Measurements from ENCODE around the gene FKBP11. TPM values are rescaled to one million over a fixed set of nuclear protein-coding genes. Genes with fewer than 3 reads are reported as not detected.

FKBP11 gene
- total and polyA plus RNA-seq, 2 donors = 8.3 to 36.7 TPM

DNA sequence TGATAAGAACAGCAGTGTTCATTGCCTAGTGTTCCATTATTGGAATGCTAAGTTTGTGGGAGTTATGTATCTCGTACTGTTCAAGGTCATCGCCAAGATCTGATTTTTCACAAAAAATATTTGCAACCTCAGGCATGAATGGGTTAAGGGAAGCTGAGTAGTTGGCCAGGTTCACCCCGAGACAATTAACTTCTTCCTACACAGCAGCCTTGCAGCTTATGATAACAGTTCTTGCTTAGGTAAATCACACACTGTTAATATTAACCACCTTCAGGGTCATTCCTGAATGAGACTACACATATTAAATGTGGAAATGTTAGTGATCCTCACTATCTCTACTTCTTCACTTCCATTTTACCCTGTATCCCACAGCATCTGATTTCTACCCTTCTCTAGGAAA, 18.0 kb downstream of the FKBP11 start:
- Histone ChIP-seq H3K9me3 (ENCODE audit: control insufficient read depth in 2 of 2, insufficient read depth in 1 of 2, low read length in 1 of 2) (no peaks in the 10 kb centered on the region), H3K4me1 (ENCODE audit: control insufficient read depth in 2 of 2, insufficient read depth in 2 of 2, low read length in 2 of 2) (peaks cover 2 to 6% of the 10 kb centered on the region in 2 donors), H3K4me3 (ENCODE audit: low read length in 2 of 2) (no peak overlapping the region), H3K27me3 (ENCODE audit: control insufficient read depth in 2 of 2, insufficient read depth in 1 of 2, low read length in 1 of 2) (peaks cover 3 to 32% of the 10 kb centered on the region in 2 donors), H3K27ac (ENCODE audit: low read depth in 1 of 2, low read length in 1 of 2) (no peak overlapping the region), H3K36me3 (ENCODE audit: control insufficient read depth in 2 of 2, insufficient read depth in 2 of 2, low read length in 1 of 2) (no peaks in the 10 kb centered on the region)
- no peak for DNase-seq (ENCODE audit: low read depth in 6 of 9, low spot score in 9 of 9)
- WGBS = 70% methylated on average over 3 of the region's 3 CpGs

DNA sequence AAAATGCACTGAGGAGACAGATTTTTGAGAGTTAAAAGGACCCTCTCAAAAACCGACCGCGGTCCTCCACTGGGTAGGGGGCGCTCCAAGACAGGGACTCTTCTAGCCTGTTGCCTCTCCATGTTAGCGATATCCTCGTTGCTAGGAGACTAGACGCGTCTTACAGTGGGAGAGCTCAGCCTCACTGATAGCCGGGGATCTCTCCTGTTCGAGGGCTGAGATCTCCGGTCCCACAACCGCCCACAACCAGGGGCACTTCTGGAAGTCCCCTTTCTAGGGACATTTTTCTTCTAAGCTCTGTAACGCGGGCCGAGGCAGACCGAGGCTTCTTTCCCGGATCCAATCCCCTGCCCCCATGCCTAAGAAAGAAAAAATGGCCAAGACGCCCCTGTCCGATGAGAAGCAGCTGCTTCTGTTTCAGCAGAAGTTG, 21.3 kb downstream of the FKBP11 start:
- no peak overlapping the region for H3K27ac ChIP-seq (ENCODE audit: low read depth in 1 of 2, low read length in 1 of 2)
- 1% methylated on average over 19 of the region's 19 CpGs for WGBS

DNA sequence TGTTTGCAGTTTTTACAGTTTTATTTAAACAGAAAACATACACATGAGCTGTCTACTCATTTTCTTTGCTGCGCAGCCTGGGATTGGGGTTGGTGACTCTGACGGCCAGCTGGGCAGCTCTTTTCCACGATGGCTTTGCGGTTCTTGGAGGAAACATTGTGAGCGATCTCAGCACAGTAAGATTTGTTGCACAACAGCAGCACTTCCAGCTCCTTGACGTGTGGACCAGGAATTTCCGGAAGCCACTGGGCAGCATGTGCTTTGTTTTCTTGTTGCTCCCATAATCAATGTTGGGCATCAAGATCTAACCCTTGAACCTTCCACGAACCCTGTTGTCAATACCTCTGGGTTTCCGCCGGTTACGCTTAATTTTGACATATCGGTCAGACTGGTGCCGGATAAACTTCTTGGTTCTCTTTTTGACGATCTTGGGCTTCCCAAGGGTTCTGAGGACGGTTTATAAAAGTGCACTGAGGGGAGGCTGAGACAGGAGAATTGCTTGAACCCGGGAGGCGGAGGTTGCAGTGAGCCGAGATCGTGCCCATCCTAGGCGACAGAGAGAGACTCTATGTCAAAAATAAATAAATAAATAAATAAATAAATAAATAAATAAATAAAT, 21.8 kb downstream of the FKBP11 start:
- 42% methylated on average over 20 of the region's 20 CpGs for WGBS

More for the DNA sequence above, 21.3 kb downstream of the FKBP11 start:
- no peaks in the 10 kb centered on the region for H3K36me3 ChIP-seq (ENCODE audit: control insufficient read depth in 2 of 2, insufficient read depth in 2 of 2, low read length in 1 of 2)
- peak in 8 of 9 donors; percentile 39 to 90 (median 79) for DNase-seq (ENCODE audit: low read depth in 6 of 9, low spot score in 9 of 9)
- H3K4me1 ChIP-seq (ENCODE audit: control insufficient read depth in 2 of 2, insufficient read depth in 2 of 2, low read length in 2 of 2) = peaks cover 2 to 6% of the 10 kb centered on the region in 2 donors
- peaks cover 3 to 36% of the 10 kb centered on the region in 2 donors for H3K27me3 ChIP-seq (ENCODE audit: control insufficient read depth in 2 of 2, insufficient read depth in 1 of 2, low read length in 1 of 2)
- no peaks in the 10 kb centered on the region for H3K9me3 ChIP-seq (ENCODE audit: control insufficient read depth in 2 of 2, insufficient read depth in 1 of 2, low read length in 1 of 2)
- H3K4me3 ChIP-seq (ENCODE audit: low read length in 2 of 2) = peak overlapping the region; percentile 20 to 34

DNA sequence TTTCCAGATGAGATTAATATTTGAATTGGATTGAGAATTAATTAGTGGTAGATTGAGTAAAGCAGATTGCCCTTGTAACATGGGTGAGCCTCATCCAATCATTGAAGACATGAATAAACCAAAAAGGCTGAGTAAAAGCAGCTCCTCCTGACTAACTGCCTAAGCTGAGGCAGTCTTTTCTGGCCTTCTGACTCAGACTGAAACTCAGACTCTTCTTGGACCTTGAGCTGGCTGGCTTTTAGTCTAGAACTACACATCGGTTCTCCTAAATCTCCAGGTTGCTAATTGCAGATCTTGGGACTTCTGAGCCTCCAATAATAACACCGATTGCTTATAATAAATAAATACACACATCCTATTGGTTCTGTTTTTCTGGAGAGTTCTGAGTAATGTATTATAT, 24.0 kb downstream of the FKBP11 start:
- H3K4me3 ChIP-seq (ENCODE audit: low read length in 2 of 2) = no peak overlapping the region
- H3K36me3 ChIP-seq (ENCODE audit: control insufficient read depth in 2 of 2, insufficient read depth in 2 of 2, low read length in 1 of 2) = no peaks in the 10 kb centered on the region
- peaks cover 2 to 6% of the 10 kb centered on the region in 2 donors for H3K4me1 ChIP-seq (ENCODE audit: control insufficient read depth in 2 of 2, insufficient read depth in 2 of 2, low read length in 2 of 2)
- no peaks in the 10 kb centered on the region for H3K9me3 ChIP-seq (ENCODE audit: control insufficient read depth in 2 of 2, insufficient read depth in 1 of 2, low read length in 1 of 2)
- no peak for DNase-seq (ENCODE audit: low read depth in 6 of 9, low spot score in 9 of 9)
- 97% methylated on average over 2 of the region's 2 CpGs for WGBS
- no peak overlapping the region for H3K27ac ChIP-seq (ENCODE audit: low read depth in 1 of 2, low read length in 1 of 2)
- peaks cover 3 to 35% of the 10 kb centered on the region in 2 donors for H3K27me3 ChIP-seq (ENCODE audit: control insufficient read depth in 2 of 2, insufficient read depth in 1 of 2, low read length in 1 of 2)

More for the DNA sequence above, 21.8 kb downstream of the FKBP11 start:
- Histone ChIP-seq H3K27me3 (ENCODE audit: control insufficient read depth in 2 of 2, insufficient read depth in 1 of 2, low read length in 1 of 2) (peaks cover 3 to 40% of the 10 kb centered on the region in 2 donors), H3K27ac (ENCODE audit: low read depth in 1 of 2, low read length in 1 of 2) (no peak overlapping the region), H3K36me3 (ENCODE audit: control insufficient read depth in 2 of 2, insufficient read depth in 2 of 2, low read length in 1 of 2) (no peaks in the 10 kb centered on the region), H3K4me3 (ENCODE audit: low read length in 2 of 2) (no peak overlapping the region), H3K4me1 (ENCODE audit: control insufficient read depth in 2 of 2, insufficient read depth in 2 of 2, low read length in 2 of 2) (peaks cover 2 to 6% of the 10 kb centered on the region in 2 donors), H3K9me3 (ENCODE audit: control insufficient read depth in 2 of 2, insufficient read depth in 1 of 2, low read length in 1 of 2) (no peaks in the 10 kb centered on the region)
- DNase-seq (ENCODE audit: low read depth in 6 of 9, low spot score in 9 of 9) = no peak

DNA sequence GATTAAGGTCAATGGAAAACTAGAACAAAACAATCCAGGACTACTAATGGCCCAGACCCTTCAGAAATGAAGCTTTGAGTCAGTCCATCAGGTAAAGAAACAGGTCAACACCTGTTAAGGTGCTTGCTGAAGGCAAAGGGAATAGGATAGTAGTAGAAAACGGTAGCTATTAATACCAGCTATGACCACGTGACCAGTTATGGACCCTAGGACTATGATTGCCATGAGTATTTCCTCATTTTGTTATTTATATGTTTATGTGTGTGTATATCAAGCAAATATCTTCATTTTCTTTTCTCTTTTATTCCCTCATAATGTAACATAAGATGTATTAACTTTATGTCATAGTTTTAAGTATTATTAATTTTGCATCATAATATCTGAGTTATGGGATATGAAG, 25.6 kb downstream of the FKBP11 start:
- H3K4me3 ChIP-seq (ENCODE audit: low read length in 2 of 2) = no peak overlapping the region
- 78% methylated on average over 2 of the region's 2 CpGs for WGBS
- no peak overlapping the region for H3K27ac ChIP-seq (ENCODE audit: low read depth in 1 of 2, low read length in 1 of 2)
- H3K27me3 ChIP-seq (ENCODE audit: control insufficient read depth in 2 of 2, insufficient read depth in 1 of 2, low read length in 1 of 2) = peaks cover 0 to 24% of the 10 kb centered on the region in 2 donors
- peaks cover 2 to 6% of the 10 kb centered on the region in 2 donors for H3K4me1 ChIP-seq (ENCODE audit: control insufficient read depth in 2 of 2, insufficient read depth in 2 of 2, low read length in 2 of 2)
- H3K9me3 ChIP-seq (ENCODE audit: control insufficient read depth in 2 of 2, insufficient read depth in 1 of 2, low read length in 1 of 2) = no peaks in the 10 kb centered on the region
- no peak for DNase-seq (ENCODE audit: low read depth in 6 of 9, low spot score in 9 of 9)
- no peaks in the 10 kb centered on the region for H3K36me3 ChIP-seq (ENCODE audit: control insufficient read depth in 2 of 2, insufficient read depth in 2 of 2, low read length in 1 of 2)

DNA sequence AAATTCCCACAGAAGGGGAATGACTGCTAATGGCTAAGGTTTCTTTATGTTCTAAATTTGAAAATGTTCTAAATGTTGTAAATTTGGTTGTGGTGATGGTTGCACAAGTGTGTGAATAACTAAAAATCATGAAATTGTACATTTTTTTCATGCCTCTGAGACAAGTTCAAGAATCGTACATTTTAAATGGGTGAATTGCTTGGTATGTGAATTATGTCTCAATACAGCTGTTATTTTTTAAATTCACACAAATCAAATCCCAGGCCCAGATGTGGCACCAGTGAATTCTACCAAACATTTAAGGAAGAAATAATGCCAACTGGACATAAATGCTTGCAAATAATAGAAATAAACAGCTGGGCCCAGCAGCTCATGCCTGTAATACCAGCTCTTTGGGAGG, 31.0 kb downstream of the FKBP11 start:
- Histone ChIP-seq H3K4me1 (ENCODE audit: control insufficient read depth in 2 of 2, insufficient read depth in 2 of 2, low read length in 2 of 2) (peaks cover 0 to 10% of the 10 kb centered on the region in 2 donors), H3K36me3 (ENCODE audit: control insufficient read depth in 2 of 2, insufficient read depth in 2 of 2, low read length in 1 of 2) (no peaks in the 10 kb centered on the region), H3K4me3 (ENCODE audit: low read length in 2 of 2) (no peak overlapping the region), H3K27ac (ENCODE audit: low read depth in 1 of 2, low read length in 1 of 2) (no peak overlapping the region), H3K9me3 (ENCODE audit: control insufficient read depth in 2 of 2, insufficient read depth in 1 of 2, low read length in 1 of 2) (no peaks in the 10 kb centered on the region), H3K27me3 (ENCODE audit: control insufficient read depth in 2 of 2, insufficient read depth in 1 of 2, low read length in 1 of 2) (peaks cover 9 to 41% of the 10 kb centered on the region in 2 donors)
- no peak for DNase-seq (ENCODE audit: low read depth in 6 of 9, low spot score in 9 of 9)
- 91% methylated on average over 1 of the region's 1 CpG for WGBS

DNA sequence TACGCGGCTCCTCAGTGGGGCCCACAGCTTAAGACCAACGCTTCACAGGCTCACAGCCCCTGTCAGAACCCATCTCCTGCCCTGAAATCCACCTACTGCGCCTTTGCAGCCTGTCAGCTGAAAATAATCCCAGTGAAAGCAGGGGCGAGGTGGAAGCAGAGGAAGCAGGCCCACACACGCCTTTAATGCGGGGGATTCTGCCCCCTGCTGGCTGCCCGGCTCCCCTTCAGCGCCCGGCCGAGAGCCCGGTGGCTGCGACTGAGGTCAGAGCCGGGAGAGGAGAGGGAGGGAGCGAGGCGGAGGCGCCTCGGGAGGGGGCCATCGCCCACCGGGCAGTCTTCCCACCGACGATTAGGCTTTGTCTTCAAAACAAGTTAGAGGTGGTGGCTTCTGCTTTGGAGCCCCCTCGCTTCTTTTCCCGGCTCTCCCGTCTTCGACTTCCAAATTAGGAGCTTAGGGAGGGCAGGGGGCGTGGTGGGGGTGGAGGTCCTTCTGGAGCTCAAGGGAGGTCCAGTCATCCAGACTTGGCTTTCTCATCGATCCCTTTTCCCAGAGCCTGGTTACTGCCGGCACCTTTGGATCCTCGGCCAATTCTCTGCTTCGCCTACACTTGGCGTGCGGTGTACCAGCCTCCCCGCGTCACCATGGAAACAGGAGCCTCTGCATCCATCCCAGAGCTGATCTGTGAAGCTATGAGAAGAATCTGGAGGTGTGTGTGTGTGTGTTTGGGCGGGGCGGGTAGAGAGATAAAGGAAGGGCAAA, 34.5 kb downstream of the FKBP11 start:
- 11% methylated on average over 37 of the region's 37 CpGs for WGBS
- H3K27ac ChIP-seq (ENCODE audit: low read depth in 1 of 2, low read length in 1 of 2) = no peak overlapping the region
- peaks cover 9 to 37% of the 10 kb centered on the region in 2 donors for H3K27me3 ChIP-seq (ENCODE audit: control insufficient read depth in 2 of 2, insufficient read depth in 1 of 2, low read length in 1 of 2)
- no peaks in the 10 kb centered on the region for H3K36me3 ChIP-seq (ENCODE audit: control insufficient read depth in 2 of 2, insufficient read depth in 2 of 2, low read length in 1 of 2)
- DNase-seq (ENCODE audit: low read depth in 6 of 9, low spot score in 9 of 9) = peak in 7 of 9 donors; percentile 32 to 75 (median 48)
- no peaks in the 10 kb centered on the region for H3K9me3 ChIP-seq (ENCODE audit: control insufficient read depth in 2 of 2, insufficient read depth in 1 of 2, low read length in 1 of 2)
- H3K4me3 ChIP-seq (ENCODE audit: low read length in 2 of 2) = no peak overlapping the region
- H3K4me1 ChIP-seq (ENCODE audit: control insufficient read depth in 2 of 2, insufficient read depth in 2 of 2, low read length in 2 of 2) = peaks cover 0 to 10% of the 10 kb centered on the region in 2 donors

DNA sequence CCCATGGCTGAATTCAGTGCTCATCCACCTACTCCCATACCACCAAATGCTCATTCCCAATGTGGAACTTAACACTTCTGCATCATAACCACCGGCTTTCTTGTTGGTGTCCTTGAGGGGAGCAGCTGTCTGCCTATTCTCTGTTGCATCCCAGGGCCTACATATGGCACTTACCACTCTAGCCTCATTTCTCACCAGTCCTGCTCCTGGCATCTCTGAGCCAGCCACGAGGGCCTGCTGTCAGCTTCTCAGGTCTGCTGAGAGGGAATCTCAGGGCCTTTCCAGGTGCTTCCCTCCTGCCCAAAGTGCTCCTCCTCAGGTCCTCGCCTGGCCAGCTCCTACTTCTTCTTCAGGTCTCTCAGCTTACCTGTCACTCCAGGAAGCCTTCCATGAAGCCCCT, 35.6 kb downstream of the FKBP11 start:
- Histone ChIP-seq H3K27me3 (ENCODE audit: control insufficient read depth in 2 of 2, insufficient read depth in 1 of 2, low read length in 1 of 2) (peaks cover 9 to 37% of the 10 kb centered on the region in 2 donors), H3K4me3 (ENCODE audit: low read length in 2 of 2) (no peak overlapping the region), H3K9me3 (ENCODE audit: control insufficient read depth in 2 of 2, insufficient read depth in 1 of 2, low read length in 1 of 2) (no peaks in the 10 kb centered on the region), H3K36me3 (ENCODE audit: control insufficient read depth in 2 of 2, insufficient read depth in 2 of 2, low read length in 1 of 2) (no peaks in the 10 kb centered on the region), H3K27ac (ENCODE audit: low read depth in 1 of 2, low read length in 1 of 2) (no peak overlapping the region), H3K4me1 (ENCODE audit: control insufficient read depth in 2 of 2, insufficient read depth in 2 of 2, low read length in 2 of 2) (peaks cover 0 to 10% of the 10 kb centered on the region in 2 donors)
- 96% methylated on average over 3 of the region's 3 CpGs for WGBS
- DNase-seq (ENCODE audit: low read depth in 6 of 9, low spot score in 9 of 9) = no peak

Measured in thymus (tissue), 11 donors.